ENCODE measurements around the gene TRAF3IP1. TPM values are rescaled to one million over a fixed set of nuclear protein-coding genes. Genes with fewer than 3 reads are reported as not detected.
A peak's percentile ranks its signal among the peaks of the same experiment; 100 is the strongest.

TRAF3IP1 gene
- total and polyA plus RNA-seq, 2 of the 13 experiments (the other 11 are each of a cell fraction or from before 2014, with no cell fraction given), result 4.1 to 12.9 TPM

- TF ChIP-seq ARID4A (CRISPR knock-in tag; IDR thresholded peaks at IDR 0.05; ENCODE audit: borderline replicate concordance), result peak; percentile 38; the same call in 1 of the 2 replicates
- 0 out of 2 replicates have a peak, but pooled peaks have one; percentile 32 for TF ChIP-seq RFX3 (CRISPR knock-in tag; IDR thresholded peaks at IDR 0.05)
- TF ChIP-seq ZFP36L1 (CRISPR knock-in tag; IDR thresholded peaks at IDR 0.05), result peak; percentile 50; the same call in 1 of the 2 replicates
- TF ChIP-seq ZNF547 (CRISPR knock-in tag; IDR thresholded peaks at IDR 0.05), result peak; percentile 47
- 0 out of 2 replicates have a peak, but pooled peaks have one; percentile 3 for TF ChIP-seq MYPOP (CRISPR knock-in tag; IDR thresholded peaks at IDR 0.05)
- TF ChIP-seq ZFAT (CRISPR knock-in tag; conservative IDR thresholded peaks at IDR 0.05), result no peak; the same call in 1 of the 2 replicates
- peak; percentile 59 for TF ChIP-seq XRCC5 (optimal IDR thresholded peaks at IDR 0.05; ENCODE audit: low read length)
- no peak for TF ChIP-seq PHF20 (CRISPR knock-in tag; IDR thresholded peaks at IDR 0.05)
- 0 out of 2 replicates have a peak, but pooled peaks have one; percentile 12 for TF ChIP-seq ZNF136 (CRISPR knock-in tag; IDR thresholded peaks at IDR 0.05; ENCODE audit: low read depth)
- TF ChIP-seq E2F2 (CRISPR knock-in tag; IDR thresholded peaks at IDR 0.05; ENCODE audit: borderline replicate concordance), result peak; percentile 61; the same call in 1 of the 2 replicates
- peak; percentile 36; the same call in 1 of the 2 replicates for TF ChIP-seq ZNF773 (CRISPR knock-in tag; IDR thresholded peaks at IDR 0.05; ENCODE audit: borderline replicate concordance)
- 0 out of 2 replicates have a peak, but pooled peaks have one; percentile 69 for TF ChIP-seq DZIP1 (CRISPR knock-in tag; IDR thresholded peaks at IDR 0.05)
- no peak for TF ChIP-seq GABPA (IDR thresholded peaks at IDR 0.05; ENCODE audit: low read depth, low read length)
- TF ChIP-seq GABPA (CRISPR knock-in tag; IDR thresholded peaks at IDR 0.05; ENCODE audit: low read depth), result peak; percentile 51; the same call in 1 of the 2 replicates
- TF ChIP-seq SAP130 (CRISPR knock-in tag; IDR thresholded peaks at IDR 0.05; ENCODE audit: low read depth), result peak; percentile 68
- no peak for TF ChIP-seq SOX6 (IDR thresholded peaks at IDR 0.05)
- TF ChIP-seq SOX6 (CRISPR knock-in tag; IDR thresholded peaks at IDR 0.05), result 0 out of 2 replicates have a peak, but pooled peaks have one; percentile 23
- TF ChIP-seq KLF13 (CRISPR knock-in tag; IDR thresholded peaks at IDR 0.05), result 0 out of 2 replicates have a peak, but pooled peaks have one; percentile 57
- peak; percentile 30; the same call in 1 of the 2 replicates for TF ChIP-seq ZNF766 (CRISPR knock-in tag; IDR thresholded peaks at IDR 0.05; ENCODE audit: borderline replicate concordance)
- 0 out of 2 replicates have a peak, but pooled peaks have one; percentile 18 for TF ChIP-seq ZNF746 (CRISPR knock-in tag; IDR thresholded peaks at IDR 0.05)
Observed at GRCh38 chr2:238287737-238288649, 32.3 kb upstream of the TRAF3IP1 start, which contains the start of gene PER2 (continued).
